SKM-1 treated with dmso at 0.1 percent for 144 hours (cell line): ENCODE results near the gene SH2D2A.
"Not testable (repeated sequence)": the region's sequence is repeated elsewhere in the genome, so short reads cannot be mapped to it uniquely, and the experiment has no call there.

Source experiments
- DNase-seq: peaks from one replicate; lab custom pipeline; 2025; ENCODE audit not compliant: unreplicated experiment; lab: John Stamatoyannopoulos, UW

SH2D2A gene

DNA sequence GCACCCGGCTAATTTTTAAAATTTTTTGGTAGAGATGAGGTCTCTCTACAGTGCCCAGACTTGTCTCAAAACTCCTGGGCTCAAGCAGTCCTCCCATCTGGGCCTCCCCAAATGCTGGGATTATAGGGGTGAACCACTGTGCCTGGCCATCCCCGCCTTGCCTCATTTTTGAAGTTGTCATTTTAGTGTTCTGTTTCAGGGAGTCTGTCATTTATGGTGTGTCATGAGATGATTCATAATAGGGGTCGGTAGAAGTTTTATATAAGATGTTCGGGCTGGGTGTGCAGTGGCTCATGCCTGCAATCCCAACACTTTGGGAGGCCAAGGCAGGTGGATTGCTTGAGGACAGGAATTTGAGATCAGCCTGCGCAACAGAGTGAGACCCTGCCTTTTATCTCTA, 40.8 kb downstream of the SH2D2A start:
- no peak for DNase-seq

- DNase-seq, result no peak
Measured at GRCh38 chr1:156773607-156774006, 43.0 kb downstream of the SH2D2A start.

DNA sequence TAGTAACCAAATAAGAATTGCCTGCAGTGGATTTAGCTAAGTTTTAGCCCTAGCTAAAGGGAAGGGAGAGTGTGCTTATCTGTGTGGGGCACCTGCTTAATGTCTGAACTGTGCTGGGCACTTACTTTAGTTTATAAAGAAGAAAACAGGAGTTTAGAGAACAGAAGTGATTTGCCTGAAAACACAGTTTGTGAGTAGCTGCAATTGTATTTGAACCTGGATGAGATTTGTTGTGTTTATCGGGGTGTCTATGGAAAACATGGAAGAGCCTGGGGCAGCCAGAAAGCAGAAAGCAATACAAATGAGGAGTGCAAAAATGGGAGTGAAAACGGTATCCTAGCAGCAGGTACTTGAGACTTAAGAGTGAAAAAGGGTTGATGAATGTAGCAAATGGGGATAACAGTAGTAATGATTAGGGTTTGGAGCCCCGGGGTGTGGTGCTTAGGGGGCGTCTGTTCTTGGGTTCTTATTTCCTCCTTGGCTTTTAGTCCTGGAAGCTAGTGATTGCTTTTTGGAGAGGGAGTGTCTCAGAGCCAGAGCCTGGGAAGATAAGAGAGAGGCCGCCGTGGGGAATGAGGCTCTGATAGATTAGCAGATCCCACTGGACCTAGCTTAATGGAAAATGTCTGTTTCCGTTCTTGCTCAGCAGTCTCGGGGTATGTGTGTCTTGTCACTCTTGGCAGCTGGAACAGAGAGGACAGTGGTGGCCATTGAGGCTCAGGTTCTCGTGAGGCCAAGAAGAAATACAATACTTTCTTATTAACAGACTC, 43.7 kb downstream of the SH2D2A start:
- no peak for DNase-seq

DNA sequence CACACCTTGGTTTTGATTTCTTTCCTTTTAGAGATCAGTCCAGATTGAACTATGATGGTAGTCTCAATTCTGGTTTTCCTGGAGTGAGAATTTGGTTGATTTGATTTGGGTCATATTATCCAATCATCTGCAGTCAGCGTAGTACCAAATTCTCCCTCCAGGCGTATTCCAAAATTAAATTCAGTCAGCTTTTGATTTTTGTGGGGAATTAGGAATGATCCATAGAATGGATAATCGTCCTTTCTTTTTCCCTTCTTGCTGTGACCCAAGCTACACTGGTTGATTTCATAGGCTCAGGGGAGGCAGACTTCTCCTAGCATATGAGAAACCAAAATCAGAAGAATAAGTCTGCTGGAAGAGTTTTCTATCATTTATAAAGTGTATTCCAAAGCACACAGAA, 44.4 kb downstream of the SH2D2A start:
- no peak for DNase-seq

DNA sequence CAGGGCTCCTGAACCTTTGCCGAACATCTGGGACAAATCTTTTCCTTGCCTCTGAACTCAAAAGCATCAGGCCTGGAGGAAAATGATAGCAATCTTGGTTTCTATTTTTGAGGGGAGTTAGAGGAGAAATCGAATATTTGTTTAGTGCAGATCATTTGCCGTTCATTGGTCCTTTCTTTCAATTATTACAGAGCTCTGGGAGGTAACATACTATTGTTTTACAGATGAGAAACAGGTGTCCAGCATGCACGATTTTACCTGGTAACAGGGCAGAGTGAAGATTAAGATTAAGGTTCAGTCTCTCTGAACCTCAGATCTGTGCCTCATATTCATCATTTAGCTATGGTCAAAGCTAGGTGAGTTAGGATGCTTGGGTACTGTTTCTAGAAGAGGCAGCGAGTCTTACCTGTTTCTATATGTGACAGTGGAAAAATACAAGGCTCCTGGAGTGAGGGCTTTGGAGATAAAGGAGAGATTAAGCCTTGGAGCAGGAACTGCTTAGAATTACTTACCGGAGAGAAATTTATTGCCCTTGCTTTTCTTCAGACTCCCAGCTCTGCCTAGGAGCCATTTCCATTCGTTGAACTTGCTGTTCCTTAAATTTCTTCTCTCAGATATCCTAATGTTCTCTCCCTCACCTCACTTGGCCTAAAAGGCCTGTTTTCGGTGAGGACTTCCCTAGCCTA, 47.9 kb downstream of the SH2D2A start:
- DNase-seq, result no peak

DNA sequence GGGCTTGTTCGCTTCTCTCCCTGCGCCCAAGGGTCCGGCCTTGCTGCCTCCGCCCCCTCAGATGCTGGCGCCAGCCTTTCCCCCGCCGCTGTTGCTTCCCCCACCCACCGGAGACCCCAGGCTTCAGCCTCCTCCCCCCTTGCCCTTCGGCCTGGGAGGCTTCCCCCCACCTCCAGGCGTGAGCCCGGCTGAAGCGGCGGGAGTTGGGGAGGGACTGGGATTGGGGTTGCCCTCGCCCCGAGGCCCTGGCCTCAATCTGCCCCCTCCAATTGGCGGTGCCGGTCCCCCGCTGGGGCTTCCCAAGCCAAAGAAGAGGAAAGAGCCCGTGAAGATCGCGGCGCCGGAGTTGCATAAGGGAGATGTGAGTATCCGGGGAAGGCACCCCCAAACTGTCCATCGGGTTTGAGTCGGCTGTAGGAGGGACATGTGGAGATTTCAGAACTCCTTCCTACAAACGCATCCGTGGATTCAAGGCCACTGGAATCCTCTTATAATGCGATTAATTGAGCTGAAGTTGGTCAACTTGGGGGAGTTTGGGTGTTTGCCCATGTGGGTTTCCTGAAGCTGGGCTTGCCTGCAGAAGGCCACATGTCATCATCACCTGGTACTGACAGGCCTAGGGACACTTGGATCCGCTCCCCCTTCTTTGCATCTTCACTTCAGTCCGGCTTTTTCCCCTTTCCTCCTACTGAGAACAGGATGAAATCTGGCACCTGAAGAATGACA, 48.6 kb downstream of the SH2D2A start:
- DNase-seq, result no peak

- DNase-seq, result peak; percentile 100
Measured at GRCh38 chr1:156767101-156767878, 49.4 kb downstream of the SH2D2A start, which contains the start of gene PRCC. PRCC (plus strand) TSS chr1:156767535; CDS start chr1:156767772, 237 bp downstream.

GRCh38 chr1:156766298-156767100, 50.1 kb downstream of the SH2D2A start:
- DNase-seq, result no peak

GRCh38 chr1:156765666-156766065, 51.0 kb downstream of the SH2D2A start:
- no peak for DNase-seq

GRCh38 chr1:156765136-156765535, 51.5 kb downstream of the SH2D2A start:
- DNase-seq, result not testable (repeated sequence)

GRCh38 chr1:156760796-156761104, 55.9 kb downstream of the SH2D2A start:
- DNase-seq, result no peak

DNA sequence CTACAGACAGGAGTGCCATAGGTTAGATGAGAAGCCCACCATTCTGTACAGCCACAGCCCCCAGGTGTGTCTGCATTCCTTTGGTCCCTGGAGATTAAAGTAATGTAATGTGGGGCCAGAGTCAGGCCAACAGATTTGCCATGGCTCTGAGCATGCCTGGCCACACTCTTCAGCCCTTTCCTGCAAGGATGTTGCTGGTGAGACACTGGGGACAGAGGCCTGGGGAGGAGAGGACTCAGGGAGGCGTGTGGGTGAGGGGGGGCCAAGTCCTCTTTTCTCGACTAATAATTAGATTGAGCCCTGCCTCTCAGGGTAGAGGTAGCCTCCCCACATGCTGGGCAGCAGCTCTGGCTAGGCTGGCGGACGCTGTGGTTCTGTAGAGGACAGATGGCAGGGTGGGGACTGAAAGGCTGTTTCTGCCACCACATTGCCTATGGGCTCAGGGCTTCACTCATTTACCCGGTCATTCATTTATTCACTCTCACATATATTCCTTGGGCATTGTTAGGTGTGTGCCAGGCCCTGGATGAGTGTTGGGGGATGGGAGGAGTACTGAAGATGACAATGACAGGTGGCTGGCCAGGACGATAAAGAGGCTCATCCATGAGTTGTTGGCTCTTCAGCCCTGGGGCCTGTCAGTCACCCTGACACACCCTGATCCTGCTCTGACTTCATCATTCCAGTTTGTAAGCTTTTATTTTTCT, 56.4 kb downstream of the SH2D2A start:
- no peak for DNase-seq

GRCh38 chr1:156757572-156758253, 58.9 kb downstream of the SH2D2A start:
- DNase-seq, result not testable (repeated sequence)

DNA sequence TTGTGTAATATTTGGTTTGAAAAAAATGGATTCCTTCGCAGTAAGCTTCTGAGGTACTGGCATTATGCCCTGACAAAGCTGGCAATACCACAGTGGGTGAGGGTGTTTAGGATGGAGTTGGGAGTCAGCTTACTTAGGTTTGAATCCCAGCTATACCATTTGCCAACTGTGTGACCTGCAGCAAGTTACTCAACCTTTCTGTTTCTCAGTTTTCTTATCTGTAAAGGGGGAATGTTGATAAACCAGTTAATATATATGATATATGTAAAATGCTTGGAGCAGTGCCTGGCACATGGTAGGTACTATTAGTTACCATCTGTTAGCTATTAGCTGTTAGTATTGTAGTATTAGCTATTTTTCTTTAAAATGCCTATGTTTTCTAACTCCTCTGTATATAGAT, 60.3 kb downstream of the SH2D2A start:
- no peak for DNase-seq
